ENCODE measurements around the gene MYCL.

Gene MYCL

GRCh38 chr1:39901714-39902459 lies at the start of gene MYCL:
Gene MYCL (minus strand): TSS chr1:39901917. CDS start chr1:39901434, 483 bp downstream.
- DNase-seq (ENCODE audit: low spot score) = peak; percentile 98
- FAIRE-seq = peak; percentile 97

GRCh38 chr1:39949891-39950290 lies 48.2 kb upstream of the MYCL start:
- FAIRE-seq = no peak

GRCh38 chr1:39947260-39947659 lies 45.5 kb upstream of the MYCL start:
- no peak for FAIRE-seq

More at GRCh38 chr1:39949891-39950290, 48.2 kb upstream of the MYCL start:
- no peak for DNase-seq (ENCODE audit: low spot score)

GRCh38 chr1:39946216-39946615 lies 44.5 kb upstream of the MYCL start:
- FAIRE-seq = no peak

More at GRCh38 chr1:39947260-39947659, 45.5 kb upstream of the MYCL start:
- DNase-seq (ENCODE audit: low spot score) = no peak

GRCh38 chr1:39944410-39945112 lies 42.8 kb upstream of the MYCL start:
- FAIRE-seq (no peak), DNase-seq (ENCODE audit: low spot score) (no peak)

More at GRCh38 chr1:39946216-39946615, 44.5 kb upstream of the MYCL start:
- DNase-seq (ENCODE audit: low spot score) = no peak

GRCh38 chr1:39943471-39944290 lies 42.0 kb upstream of the MYCL start:
- DNase-seq (ENCODE audit: low spot score) = no peak
- FAIRE-seq = no peak

- FAIRE-seq (peak; percentile 42), DNase-seq (ENCODE audit: low spot score) (no peak)
Measured at GRCh38 chr1:39940980-39941871, 39.5 kb upstream of the MYCL start.

GRCh38 chr1:39940253-39940652 lies 38.5 kb upstream of the MYCL start:
- FAIRE-seq (no peak), DNase-seq (ENCODE audit: low spot score) (no peak)

GRCh38 chr1:39938856-39939255 lies 37.1 kb upstream of the MYCL start:
- peak; percentile 30 for FAIRE-seq
- no peak for DNase-seq (ENCODE audit: low spot score)

GRCh38 chr1:39936724-39937491 lies 35.2 kb upstream of the MYCL start:
- FAIRE-seq = no peak
- no peak for DNase-seq (ENCODE audit: low spot score)

GRCh38 chr1:39933956-39934941 lies 32.5 kb upstream of the MYCL start:
- FAIRE-seq (no peak), DNase-seq (ENCODE audit: low spot score) (no peak)

- FAIRE-seq = no peak
Measured at GRCh38 chr1:39928809-39929587, 27.3 kb upstream of the MYCL start.

GRCh38 chr1:39927538-39927937 lies 25.8 kb upstream of the MYCL start:
- FAIRE-seq = peak; percentile 23
- DNase-seq (ENCODE audit: low spot score) = no peak

More at GRCh38 chr1:39928809-39929587, 27.3 kb upstream of the MYCL start:
- no peak for DNase-seq (ENCODE audit: low spot score)

GRCh38 chr1:39926820-39927219 lies 25.1 kb upstream of the MYCL start:
- no peak for DNase-seq (ENCODE audit: low spot score)
- FAIRE-seq = no peak

- FAIRE-seq (no peak), DNase-seq (ENCODE audit: low spot score) (no peak)
Measured at GRCh38 chr1:39926343-39926793, 24.7 kb upstream of the MYCL start.

GRCh38 chr1:39925721-39926342 lies 24.1 kb upstream of the MYCL start:
- FAIRE-seq (no peak), DNase-seq (ENCODE audit: low spot score) (no peak)

- no peak for FAIRE-seq
- no peak for DNase-seq (ENCODE audit: low spot score)
Measured at GRCh38 chr1:39922251-39922688, 20.6 kb upstream of the MYCL start.

Measured in urothelium cell line (cell line).